ENCODE results near the gene PROKR2. TPM values are rescaled to one million over a fixed set of nuclear protein-coding genes. Genes with fewer than 3 reads are reported as not detected.

Gene PROKR2

DNA sequence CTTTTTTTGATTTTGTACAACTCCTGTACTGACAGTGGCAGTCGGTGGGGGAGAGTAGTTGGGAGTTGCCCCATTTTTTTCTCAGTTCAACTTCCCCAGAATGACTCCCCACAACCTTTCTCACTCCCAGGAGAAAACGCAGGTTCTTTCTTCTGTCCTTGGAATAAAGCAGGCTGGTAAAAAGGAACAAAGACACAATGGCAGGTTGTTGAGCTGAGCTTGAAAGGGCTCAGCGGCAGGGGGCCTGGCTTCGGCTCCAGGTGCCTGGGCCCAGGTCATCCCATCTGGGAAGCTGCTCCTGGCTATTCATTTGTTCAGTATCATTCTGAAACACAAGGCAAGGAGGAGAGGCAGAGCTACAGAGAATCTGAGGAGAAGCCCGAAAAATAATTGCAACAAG, 46.2 kb downstream of the PROKR2 start:
- Histone ChIP-seq H2BK12ac (ENCODE audit: low read length in 2 of 2) (no peak overlapping the region), H3K18ac (ENCODE audit: low read depth in 1 of 2, low read length in 2 of 2) (no peak overlapping the region), H3K9me3 (ENCODE audit: control insufficient read depth, low read length) (no peaks in the 10 kb centered on the region), H3K4me3 (ENCODE audit: insufficient read depth in 1 of 2, low read depth in 1 of 2, low read length in 2 of 2) (no peak overlapping the region), H4K91ac (ENCODE audit: low read length) (no peak overlapping the region), H4K8ac (ENCODE audit: low read length) (no peak overlapping the region), H2BK5ac (ENCODE audit: low read depth, low read length, poor library complexity, severe bottlenecking) (no peak overlapping the region), H3K36me3 (ENCODE audit: control insufficient read depth in 1 of 2, insufficient read depth in 2 of 2, low read depth in 1 of 2, low read length in 2 of 2) (no peaks in the 10 kb centered on the region), H3K79me1 (replicated peaks; ENCODE audit: low read length, poor library complexity, severe bottlenecking) (no peaks in the 10 kb centered on the region), H3K4me2 (ENCODE audit: low read length, poor library complexity, severe bottlenecking) (no peak overlapping the region), H3K23ac (ENCODE audit: low read length in 2 of 2) (no peak overlapping the region), H3K9ac (ENCODE audit: low read length) (no peak overlapping the region), H3K27ac (ENCODE audit: low read length, poor library complexity, severe bottlenecking) (no peak overlapping the region), H3K4me1 (ENCODE audit: control insufficient read depth, insufficient read depth, low read depth, low read length) (no peaks in the 10 kb centered on the region), H3K14ac (ENCODE audit: low read length in 2 of 2) (no peak overlapping the region), H2BK15ac (ENCODE audit: low read depth, poor library complexity, severe bottlenecking) (no peak overlapping the region), H2AFZ (ENCODE audit: low read depth, low read length) (no peak overlapping the region), H2AK5ac (ENCODE audit: low read length, severe bottlenecking) (no peak overlapping the region), H3K4ac (ENCODE audit: low read depth in 1 of 2, low read length in 2 of 2) (no peak overlapping the region), H3K27me3 (ENCODE audit: control insufficient read depth in 1 of 2, insufficient read depth in 1 of 2, low read length in 2 of 2) (peaks cover 2 to 7% of the 10 kb centered on the region in 2 experiments), H2BK120ac (ENCODE audit: low read depth, low read length) (no peak overlapping the region)
- 71% methylated on average over 5 of the region's 5 CpGs for WGBS
- DNase-seq, result no peak

- no peak overlapping the region for H3K14ac ChIP-seq (ENCODE audit: low read length in 2 of 2)
- no peaks in the 10 kb centered on the region for H3K9me3 ChIP-seq (ENCODE audit: control insufficient read depth, low read length)
- H3K27me3 ChIP-seq (ENCODE audit: control insufficient read depth in 1 of 2, insufficient read depth in 1 of 2, low read length in 2 of 2), result peaks cover 5 to 6% of the 10 kb centered on the region in 2 experiments
- no peak overlapping the region for H4K91ac ChIP-seq (ENCODE audit: low read length)
- H2BK5ac ChIP-seq (ENCODE audit: low read depth, low read length, poor library complexity, severe bottlenecking), result no peak overlapping the region
- H3K4me1 ChIP-seq (ENCODE audit: control insufficient read depth, insufficient read depth, low read depth, low read length), result no peaks in the 10 kb centered on the region
- H3K4me3 ChIP-seq (ENCODE audit: insufficient read depth in 1 of 2, low read depth in 1 of 2, low read length in 2 of 2), result no peak overlapping the region
- no peak overlapping the region for H2BK120ac ChIP-seq (ENCODE audit: low read depth, low read length)
- no peaks in the 10 kb centered on the region for H3K79me1 ChIP-seq (replicated peaks; ENCODE audit: low read length, poor library complexity, severe bottlenecking)
- no peak overlapping the region for H3K23ac ChIP-seq (ENCODE audit: low read length in 2 of 2)
- H3K9ac ChIP-seq (ENCODE audit: low read length), result no peak overlapping the region
- H2AFZ ChIP-seq (ENCODE audit: low read depth, low read length), result no peak overlapping the region
- no peak overlapping the region for H3K18ac ChIP-seq (ENCODE audit: low read depth in 1 of 2, low read length in 2 of 2)
- H2BK12ac ChIP-seq (ENCODE audit: low read length in 2 of 2), result no peak overlapping the region
- H2AK5ac ChIP-seq (ENCODE audit: low read length, severe bottlenecking), result no peak overlapping the region
- H3K36me3 ChIP-seq (ENCODE audit: control insufficient read depth in 1 of 2, insufficient read depth in 2 of 2, low read depth in 1 of 2, low read length in 2 of 2), result no peaks in the 10 kb centered on the region
- H3K4me2 ChIP-seq (ENCODE audit: low read length, poor library complexity, severe bottlenecking), result no peak overlapping the region
- H3K4ac ChIP-seq (ENCODE audit: low read depth in 1 of 2, low read length in 2 of 2), result no peak overlapping the region
- WGBS, result 79% methylated on average over 3 of the region's 3 CpGs
- H4K8ac ChIP-seq (ENCODE audit: low read length), result no peak overlapping the region
- H3K27ac ChIP-seq (ENCODE audit: low read length, poor library complexity, severe bottlenecking), result no peak overlapping the region
- no peak for DNase-seq
- no peak overlapping the region for H2BK15ac ChIP-seq (ENCODE audit: low read depth, poor library complexity, severe bottlenecking)
Observed at GRCh38 chr20:5268449-5268848, 48.3 kb downstream of the PROKR2 start.

GRCh38 chr20:5267092-5267491, 49.7 kb downstream of the PROKR2 start:
- Histone ChIP-seq H3K79me1 (replicated peaks; ENCODE audit: low read length, poor library complexity, severe bottlenecking) (no peaks in the 10 kb centered on the region), H2BK120ac (ENCODE audit: low read depth, low read length) (no peak overlapping the region), H3K4me3 (ENCODE audit: insufficient read depth in 1 of 2, low read depth in 1 of 2, low read length in 2 of 2) (no peak overlapping the region), H3K9ac (ENCODE audit: low read length) (no peak overlapping the region), H3K36me3 (ENCODE audit: control insufficient read depth in 1 of 2, insufficient read depth in 2 of 2, low read depth in 1 of 2, low read length in 2 of 2) (no peaks in the 10 kb centered on the region), H3K14ac (ENCODE audit: low read length in 2 of 2) (no peak overlapping the region), H4K8ac (ENCODE audit: low read length) (no peak overlapping the region), H2AK5ac (ENCODE audit: low read length, severe bottlenecking) (no peak overlapping the region), H3K4me1 (ENCODE audit: control insufficient read depth, insufficient read depth, low read depth, low read length) (no peaks in the 10 kb centered on the region), H3K9me3 (ENCODE audit: control insufficient read depth, low read length) (no peaks in the 10 kb centered on the region), H4K91ac (ENCODE audit: low read length) (no peak overlapping the region), H3K18ac (ENCODE audit: low read depth in 1 of 2, low read length in 2 of 2) (no peak overlapping the region), H3K23ac (ENCODE audit: low read length in 2 of 2) (no peak overlapping the region), H2BK15ac (ENCODE audit: low read depth, poor library complexity, severe bottlenecking) (no peak overlapping the region), H3K27ac (ENCODE audit: low read length, poor library complexity, severe bottlenecking) (no peak overlapping the region), H2AFZ (ENCODE audit: low read depth, low read length) (no peak overlapping the region), H2BK5ac (ENCODE audit: low read depth, low read length, poor library complexity, severe bottlenecking) (no peak overlapping the region), H2BK12ac (ENCODE audit: low read length in 2 of 2) (no peak overlapping the region), H3K27me3 (ENCODE audit: control insufficient read depth in 1 of 2, insufficient read depth in 1 of 2, low read length in 2 of 2) (peaks cover 5 to 6% of the 10 kb centered on the region in 2 experiments), H3K4ac (ENCODE audit: low read depth in 1 of 2, low read length in 2 of 2) (no peak overlapping the region), H3K4me2 (ENCODE audit: low read length, poor library complexity, severe bottlenecking) (no peak overlapping the region)
- DNase-seq, result no peak
- 46% methylated on average over 1 of the region's 1 CpG for WGBS

Small RNA genes lying within 50 kb of the gene (small RNA-seq; reads per million reads assigned to genes)
- not detected for gene RNA5-8SP7 (ENCODE audit: low read depth)
